Esophagus squamous epithelium (tissue), 5 donors: Measurements from ENCODE around the gene NAA11. TPM values are rescaled to one million over a fixed set of nuclear protein-coding genes. Genes with fewer than 3 reads are reported as not detected.

ENCODE experiments used
- DNase-seq: peaks from one replicate; lab custom pipeline; 2025; lab: John Stamatoyannopoulos, UW
- H3K27ac ChIP-seq, 4 donors: fragments of 200-600 bp; sonication (generic); one replicate each; pipeline ENCODE4 v1.5.1; 2016 to 2019; ENCODE audit warnings: mild to moderate bottlenecking in 1 of 4
- H3K27me3 ChIP-seq, 4 donors: fragments of 200-600 bp; sonication (generic); 1 replicate in 3 of 4; 2 replicates in 1 of 4; pipeline versions ENCODE4 v1.5.1 to v1.6.0; 2017 to 2021; ENCODE audit warnings: antibody characterized with exemption in 1 of 4
- H3K36me3 ChIP-seq, 3 donors: fragments of 200-600 bp; sonication (generic); one replicate each; pipeline ENCODE4 v1.5.1; 2016 to 2019
- H3K4me1 ChIP-seq, 3 donors: fragments of 200-600 bp; sonication (generic); one replicate each; pipeline ENCODE4 v1.5.1; 2017 to 2019
- H3K4me3 ChIP-seq, 4 donors: fragments of 200-600 bp; sonication (generic); 1 replicate in 3 of 4; 2 replicates in 1 of 4; pipeline ENCODE4 v1.5.1; 2016 to 2019; ENCODE audit warnings: mild to moderate bottlenecking in 2 of 4, moderate library complexity in 1 of 4
- H3K9me3 ChIP-seq, 3 donors: fragments of 200-600 bp; sonication (generic); one replicate each; pipeline ENCODE4 v1.5.1; 2016 to 2019
- POLR2A ChIP-seq, 4 donors: fragments of 450-650 bp; IDR thresholded peaks; one replicate each; pipeline ENCODE4 v1.6.1; 2017; ENCODE audit warnings: antibody characterized with exemption in 4 of 4, mild to moderate bottlenecking in 4 of 4, moderate library complexity in 3 of 4
- WGBS, 2 donors: methylation state at CpG; one replicate each; pipeline ENCODE4 v1.1.5; 2018; 5-methylcytosine and 5-hydroxymethylcytosine counted together
- intact Hi-C: fragments of 100-400 bp; cut with DNase I; formaldehyde crosslinking; loops from one replicate; pipeline ENCODE4 v1.15.0; 2022
- total RNA-seq, 4 donors: library from RNA; depleted of rRNA; stranded (reverse); fragments of >200 nt; gene quantifications; one replicate each; pipeline ENCODE4 v1.1.0, GENCODE V29; 2016
- TF ChIP-seq, protein P1 (sequence below), 6 experiments: fragments of 450-650 bp in 4 of 6; fragments of 200-600 bp in 2 of 6; sonication (generic) in 2 of 6; IDR thresholded peaks; one replicate each; pipeline ENCODE4 v1.5.1; 2016 to 2019; ENCODE audit warnings: antibody characterized with exemption in 6 of 6, mild to moderate bottlenecking in 4 of 6, moderate library complexity in 4 of 6
- donor health status: DM: yes; HTN: yes; CAD: no.

NAA11 gene
- total RNA-seq, 4 donors from 2014 or later: not detected

- WGBS, 2 donors: 64 to 88% methylated on average over 1 of the region's 1 CpG
- intact Hi-C loops: no loop called here
These were observed 51.9 kb downstream of the NAA11 start for GRCh38 chr4:79273915-79274314.

DNA sequence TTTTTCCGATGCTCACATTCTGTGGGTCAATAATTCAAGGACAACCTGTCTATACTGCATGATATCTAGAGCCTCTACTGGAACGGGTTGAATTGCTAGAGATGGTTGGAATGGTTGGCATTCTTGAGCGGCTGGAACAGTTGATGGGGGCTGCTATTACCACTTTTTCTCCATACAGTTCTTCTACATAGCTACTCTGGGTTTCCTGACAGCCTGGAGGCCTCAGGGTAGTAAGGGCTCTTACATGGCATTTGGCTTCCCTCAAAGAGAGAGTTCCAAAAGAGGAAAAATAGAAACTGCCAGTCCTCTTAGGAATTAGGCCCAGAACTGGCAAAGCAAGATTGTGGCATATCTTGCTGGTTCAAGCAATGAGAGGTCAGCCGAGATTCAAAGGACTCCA lies 53.1 kb downstream of the NAA11 start:
- Histone ChIP-seq H3K4me3 (no peak overlapping the region), H3K9me3 (no peaks in the 10 kb centered on the region), H3K36me3 (no peaks in the 10 kb centered on the region), H3K4me1 (no peaks in the 10 kb centered on the region), H3K27ac (no peak overlapping the region), H3K27me3 (no peaks in the 10 kb centered on the region)
- no peak for TF ChIP-seq POLR2A (IDR thresholded peaks at IDR 0.05)
- TF ChIP-seq, protein P1, sequence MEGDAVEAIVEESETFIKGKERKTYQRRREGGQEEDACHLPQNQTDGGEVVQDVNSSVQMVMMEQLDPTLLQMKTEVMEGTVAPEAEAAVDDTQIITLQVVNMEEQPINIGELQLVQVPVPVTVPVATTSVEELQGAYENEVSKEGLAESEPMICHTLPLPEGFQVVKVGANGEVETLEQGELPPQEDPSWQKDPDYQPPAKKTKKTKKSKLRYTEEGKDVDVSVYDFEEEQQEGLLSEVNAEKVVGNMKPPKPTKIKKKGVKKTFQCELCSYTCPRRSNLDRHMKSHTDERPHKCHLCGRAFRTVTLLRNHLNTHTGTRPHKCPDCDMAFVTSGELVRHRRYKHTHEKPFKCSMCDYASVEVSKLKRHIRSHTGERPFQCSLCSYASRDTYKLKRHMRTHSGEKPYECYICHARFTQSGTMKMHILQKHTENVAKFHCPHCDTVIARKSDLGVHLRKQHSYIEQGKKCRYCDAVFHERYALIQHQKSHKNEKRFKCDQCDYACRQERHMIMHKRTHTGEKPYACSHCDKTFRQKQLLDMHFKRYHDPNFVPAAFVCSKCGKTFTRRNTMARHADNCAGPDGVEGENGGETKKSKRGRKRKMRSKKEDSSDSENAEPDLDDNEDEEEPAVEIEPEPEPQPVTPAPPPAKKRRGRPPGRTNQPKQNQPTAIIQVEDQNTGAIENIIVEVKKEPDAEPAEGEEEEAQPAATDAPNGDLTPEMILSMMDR (IDR thresholded peaks at IDR 0.05): no peak
- intact Hi-C loops: no loop called here
- no peak for DNase-seq
- WGBS, 2 donors: 80 to 93% methylated on average over 4 of the region's 4 CpGs

More at GRCh38 chr4:79273915-79274314, 51.9 kb downstream of the NAA11 start:
- no peaks in the 10 kb centered on the region for H3K36me3 ChIP-seq
- H3K27ac ChIP-seq: no peak overlapping the region
- TF ChIP-seq, protein P1 (IDR thresholded peaks at IDR 0.05): no peak
- no peak for TF ChIP-seq POLR2A (IDR thresholded peaks at IDR 0.05)
- H3K9me3 ChIP-seq: no peaks in the 10 kb centered on the region
- H3K4me3 ChIP-seq: no peak overlapping the region
- H3K4me1 ChIP-seq: no peaks in the 10 kb centered on the region
- no peaks in the 10 kb centered on the region for H3K27me3 ChIP-seq
- DNase-seq: no peak

GRCh38 chr4:79272126-79272525 lies 53.7 kb downstream of the NAA11 start:
- no peak overlapping the region for H3K27ac ChIP-seq
- no peaks in the 10 kb centered on the region for H3K9me3 ChIP-seq
- H3K27me3 ChIP-seq: no peaks in the 10 kb centered on the region
- no peaks in the 10 kb centered on the region for H3K4me1 ChIP-seq
- no peaks in the 10 kb centered on the region for H3K36me3 ChIP-seq
- H3K4me3 ChIP-seq: no peak overlapping the region
- TF ChIP-seq, protein P1 (IDR thresholded peaks at IDR 0.05): no peak
- no peak for TF ChIP-seq POLR2A (IDR thresholded peaks at IDR 0.05)
- intact Hi-C loops: no loop called here
- DNase-seq: no peak

DNA sequence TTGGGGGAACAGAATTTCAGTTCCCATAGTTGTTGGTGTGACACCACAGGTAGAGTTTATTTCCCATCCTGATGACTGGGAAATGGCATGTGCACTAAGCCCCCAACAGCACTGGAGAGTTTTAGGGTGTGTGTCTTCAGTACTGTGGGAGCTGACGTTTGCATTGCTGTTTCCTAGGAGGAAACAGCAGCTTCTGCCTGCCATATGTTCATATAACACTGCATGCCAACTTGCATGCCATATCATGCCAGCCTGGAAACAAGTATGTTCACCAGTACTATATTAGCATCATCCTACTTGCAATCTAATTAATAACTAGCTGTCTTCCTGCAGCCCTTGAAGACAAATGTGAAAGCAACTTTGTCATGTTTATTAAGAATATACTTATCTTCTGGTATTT lies 58.2 kb downstream of the NAA11 start:
- no peaks in the 10 kb centered on the region for H3K4me1 ChIP-seq
- 40% methylated on average over 1 of the region's 1 CpG; no CpG with 5 or more reads in 1 of the 2 donors for WGBS, 2 donors
- no peak overlapping the region for H3K4me3 ChIP-seq
- H3K27ac ChIP-seq: no peak overlapping the region
- H3K36me3 ChIP-seq: no peaks in the 10 kb centered on the region
- intact Hi-C loops: no loop called here
- TF ChIP-seq, protein P1 (IDR thresholded peaks at IDR 0.05): no peak
- no peak for TF ChIP-seq POLR2A (IDR thresholded peaks at IDR 0.05)
- DNase-seq: no peak
- H3K27me3 ChIP-seq: no peaks in the 10 kb centered on the region
- H3K9me3 ChIP-seq: no peaks in the 10 kb centered on the region

Other genes starting within 250 kb of the NAA11 start
- not detected for gene GK2, start 82.2 kb upstream of the NAA11 start, total RNA-seq